Neuronal stem cell (in vitro differentiated cells): ENCODE measurements around the gene STX18.
"Not testable (repeated sequence)": the region's sequence is repeated elsewhere in the genome, so short reads cannot be mapped to it uniquely, and the experiment has no call there.

ENCODE experiments used
- DNase-seq: peaks from one replicate; pipeline ENCODE4 v3.0.0-alpha.2; 2013; ENCODE audit warnings: low spot score
- H2AFZ ChIP-seq: one replicate; pipeline ENCODE4 v1.6.1; 2013; ENCODE audit warnings: mild to moderate bottlenecking, low read length, inconsistent platforms
- H2AK5ac ChIP-seq: 2 replicates; pipeline ENCODE4 v1.6.1; 2013; ENCODE audit warnings: low read depth, mild to moderate bottlenecking, inconsistent platforms, low read length, moderate library complexity, mixed read lengths
- H2BK120ac ChIP-seq: 2 replicates; pipeline ENCODE4 v1.6.1; 2013; ENCODE audit warnings: low read depth, mild to moderate bottlenecking, inconsistent platforms, low read length, moderate library complexity, mixed read lengths
- H2BK12ac ChIP-seq: one replicate; pipeline ENCODE4 v1.6.1; 2013; ENCODE audit warnings: low read length, inconsistent platforms
- H2BK15ac ChIP-seq: 2 replicates; pipeline ENCODE4 v1.6.1; 2013; ENCODE audit warnings: mild to moderate bottlenecking, low read length, inconsistent platforms, mixed read lengths
- H2BK5ac ChIP-seq: one replicate; pipeline ENCODE4 v1.6.1; 2013; ENCODE audit warnings: inconsistent platforms, mild to moderate bottlenecking, low read length, moderate library complexity
- H3K14ac ChIP-seq: one replicate; pipeline ENCODE4 v1.6.1; 2013; ENCODE audit warnings: low read length, inconsistent platforms
- H3K18ac ChIP-seq: 2 replicates; pipeline ENCODE4 v1.6.1; 2013; ENCODE audit warnings: low read length, inconsistent platforms
- H3K23ac ChIP-seq: 2 replicates; pipeline ENCODE4 v1.6.1; 2013; ENCODE audit warnings: low read depth, mild to moderate bottlenecking, mixed read lengths, low read length, inconsistent platforms; ENCODE audit not compliant: poor library complexity
- H3K27ac ChIP-seq: replicated peaks from 3 replicates; pipeline ENCODE4 v1.5.1; 2013; ENCODE audit warnings: low read length, inconsistent platforms
- H3K27me3 ChIP-seq, 3 experiments: 2 replicates each; pipeline ENCODE4 v1.6.1; 2013; ENCODE audit warnings: low read length in 3 of 3, mild to moderate bottlenecking in 2 of 3, inconsistent platforms in 1 of 3, low read depth in 1 of 3, mixed read lengths in 1 of 3, moderate library complexity in 1 of 3; ENCODE audit not compliant: control insufficient read depth in 3 of 3, insufficient read depth in 3 of 3
- H3K36me3 ChIP-seq, 2 donors: replicated peaks in 1 of 2; 2 replicates each; pipeline ENCODE4 v1.6.1; 2013; ENCODE audit warnings: low read length in 2 of 2; ENCODE audit not compliant: control insufficient read depth in 2 of 2, insufficient read depth in 2 of 2
- H3K4ac ChIP-seq: 2 replicates; pipeline ENCODE4 v1.6.1; 2013; ENCODE audit warnings: inconsistent platforms, mild to moderate bottlenecking, low read length, moderate library complexity
- H3K4me1 ChIP-seq, 2 donors: 1 replicate in 1 of 2; 2 replicates in 1 of 2; pipeline ENCODE4 v1.6.1; 2013; ENCODE audit warnings: low read length in 2 of 2, low read depth in 1 of 2; ENCODE audit not compliant: control insufficient read depth in 2 of 2, insufficient read depth in 1 of 2
- H3K4me2 ChIP-seq: one replicate; pipeline ENCODE4 v1.6.1; 2013; ENCODE audit warnings: mild to moderate bottlenecking, low read length, inconsistent platforms; ENCODE audit not compliant: insufficient read depth, poor library complexity, severe bottlenecking
- H3K4me3 ChIP-seq, 2 donors: 2 replicates each; pipeline ENCODE4 v1.5.1; 2013; ENCODE audit warnings: low read length in 2 of 2, mild to moderate bottlenecking in 2 of 2, inconsistent platforms in 1 of 2, moderate library complexity in 1 of 2
- H3K79me1 ChIP-seq: one replicate; pipeline ENCODE4 v1.6.1; 2013; ENCODE audit warnings: low read depth, mild to moderate bottlenecking, inconsistent platforms, low read length, moderate library complexity
- H3K9ac ChIP-seq: one replicate; pipeline ENCODE4 v1.6.1; 2013; ENCODE audit warnings: mild to moderate bottlenecking, low read depth, low read length, inconsistent platforms; ENCODE audit not compliant: poor library complexity
- H3K9me3 ChIP-seq, 2 donors: replicated peaks in 1 of 2; 2 replicates each; pipeline versions ENCODE3 to v1.6.1; 2013; ENCODE audit warnings: low read length in 2 of 2, mild to moderate bottlenecking in 2 of 2, inconsistent platforms in 1 of 2, low read depth in 1 of 2, mixed read lengths in 1 of 2, moderate library complexity in 1 of 2; ENCODE audit not compliant: control insufficient read depth in 2 of 2, insufficient read depth in 1 of 2
- H4K8ac ChIP-seq: one replicate; pipeline ENCODE4 v1.6.1; 2013; ENCODE audit warnings: low read depth, mild to moderate bottlenecking, inconsistent platforms, low read length, moderate library complexity
- H4K91ac ChIP-seq: one replicate; pipeline ENCODE4 v1.6.1; 2013; ENCODE audit warnings: low read length, low read depth, mild to moderate bottlenecking, inconsistent platforms; ENCODE audit not compliant: poor library complexity
- WGBS, 2 donors: extraction: QIAGEN DNeasy Blood & Tissue Kit; methylation state at CpG; one replicate each; pipeline ENCODE4 v1.1.7; 2013; ENCODE audit warnings: missing lambda C conversion rate in 2 of 2, mixed read lengths in 1 of 2; ENCODE audit not compliant: insufficient read length in 2 of 2, insufficient replicate concordance in 1 of 2; ENCODE audit errors: extremely low coverage in 2 of 2; 5-methylcytosine and 5-hydroxymethylcytosine counted together

The STX18 gene

DNA sequence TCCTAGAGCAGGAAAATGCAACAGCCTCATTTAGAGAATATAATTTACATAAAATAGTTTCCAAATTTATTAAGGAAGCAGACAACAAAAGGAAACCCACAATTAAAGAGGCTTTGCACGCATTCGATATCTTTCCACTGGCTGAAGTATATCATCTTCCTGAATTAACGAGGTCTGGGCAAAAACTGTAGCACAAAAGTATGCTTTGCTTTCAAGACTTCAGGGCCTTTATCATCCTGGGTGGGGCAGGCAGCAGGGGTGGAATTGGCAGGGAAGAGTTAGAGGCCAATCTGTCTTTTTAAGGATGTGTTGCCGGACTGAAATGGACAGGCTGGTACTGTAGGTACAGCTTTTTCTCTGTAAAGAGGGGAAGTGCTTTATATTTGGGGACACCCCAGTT, 17.0 kb upstream of the STX18 start:
- Histone ChIP-seq H2BK15ac (no peak overlapping the region), H3K23ac (no peak overlapping the region), H3K36me3 (no peaks in the 10 kb centered on the region), H3K27ac (no peak overlapping the region), H2BK120ac (no peak overlapping the region), H3K27me3 (no peaks in the 10 kb centered on the region), H2BK12ac (no peak overlapping the region), H3K4me3 (no peak overlapping the region), H3K4ac (no peak overlapping the region), H3K4me1 (no peaks in the 10 kb centered on the region), H3K14ac (no peak overlapping the region), H4K91ac (no peak overlapping the region), H3K79me1 (peaks cover 1% of the 10 kb centered on the region), H3K9ac (no peak overlapping the region), H3K4me2 (no peak overlapping the region), H2BK5ac (no peak overlapping the region), H4K8ac (no peak overlapping the region), H2AFZ (no peak overlapping the region), H3K9me3 (no peaks in the 10 kb centered on the region), H2AK5ac (no peak overlapping the region), H3K18ac (no peak overlapping the region)
- no peak for DNase-seq
- no CpG with 5 or more reads among the region's 4 CpGs for WGBS, 2 donors

DNA sequence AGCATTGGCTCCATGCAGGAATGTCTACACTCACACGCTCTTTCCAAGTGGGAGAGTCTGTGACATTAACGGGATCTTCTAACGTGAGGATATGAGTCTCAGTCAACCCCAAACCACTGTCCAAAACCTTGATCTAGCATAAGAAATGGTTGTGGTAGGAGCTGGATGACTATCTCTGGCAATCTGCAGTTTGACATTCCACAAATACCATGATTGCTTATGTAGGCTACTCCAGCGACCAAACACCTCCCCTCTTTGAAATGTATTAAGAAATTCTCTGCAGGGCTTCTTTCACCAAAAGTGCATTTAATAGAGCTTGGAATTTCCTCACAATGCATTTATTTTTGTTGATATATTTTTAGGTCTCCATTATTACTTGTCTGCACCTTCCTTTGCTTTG, 14.1 kb upstream of the STX18 start:
- Histone ChIP-seq H2AFZ (no peak overlapping the region), H3K36me3 (peaks cover 3 to 8% of the 10 kb centered on the region in 2 donors), H3K79me1 (no peaks in the 10 kb centered on the region), H4K91ac (no peak overlapping the region), H3K27me3 (no peaks in the 10 kb centered on the region), H2BK12ac (no peak overlapping the region), H4K8ac (no peak overlapping the region), H3K9me3 (no peaks in the 10 kb centered on the region), H3K18ac (no peak overlapping the region), H3K4me2 (no peak overlapping the region), H2BK15ac (no peak overlapping the region), H3K14ac (no peak overlapping the region), H2BK5ac (no peak overlapping the region), H2AK5ac (no peak overlapping the region), H3K4me3 (no peak overlapping the region), H3K27ac (no peak overlapping the region), H3K9ac (no peak overlapping the region), H3K23ac (no peak overlapping the region), H3K4me1 (no peaks in the 10 kb centered on the region), H3K4ac (no peak overlapping the region), H2BK120ac (no peak overlapping the region)
- WGBS, 2 donors, result no CpG with 5 or more reads among the region's 4 CpGs
- DNase-seq, result no peak

DNA sequence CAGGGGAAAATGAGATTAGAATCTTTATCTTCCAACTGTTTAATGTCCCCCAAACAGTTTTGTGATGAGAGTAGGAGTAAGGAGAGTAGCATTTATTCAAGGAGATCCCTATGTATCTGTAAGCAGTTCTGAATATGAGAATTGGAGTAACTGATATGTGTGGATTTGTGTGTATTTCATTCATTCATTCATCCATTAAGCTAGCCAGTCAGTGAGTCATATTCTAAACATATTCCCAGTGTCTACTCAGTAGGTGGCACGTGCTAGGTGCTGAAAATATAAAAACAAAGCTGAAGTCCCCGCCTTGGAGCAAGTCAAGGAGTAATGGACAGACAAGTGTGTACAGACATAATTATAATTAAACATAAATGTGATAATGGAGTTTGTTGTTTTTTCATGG, 12.4 kb upstream of the STX18 start:
- H3K23ac ChIP-seq, result no peak overlapping the region

DNA sequence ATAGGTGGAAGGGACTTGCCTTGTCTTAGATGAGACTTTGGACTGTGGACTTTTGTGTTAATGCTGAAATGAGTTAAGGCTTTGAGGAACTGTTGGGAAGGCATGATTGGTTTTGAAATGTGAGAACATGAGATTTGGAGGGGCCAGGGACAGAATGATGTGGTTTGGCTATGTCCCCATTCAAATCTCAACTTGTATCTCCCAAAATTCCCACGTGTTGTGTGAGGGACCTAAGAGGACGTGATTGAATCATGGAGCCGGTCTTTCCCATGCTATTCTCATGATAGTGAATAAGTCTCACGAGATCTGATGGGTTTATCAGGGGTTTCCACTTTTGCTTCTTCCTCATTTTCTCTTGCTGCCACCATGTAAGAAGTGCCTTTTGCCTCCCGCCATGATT, 10.2 kb upstream of the STX18 start:
- not testable (repeated sequence) for H3K14ac ChIP-seq, H3K27ac ChIP-seq, H3K79me1 ChIP-seq, H3K23ac ChIP-seq, DNase-seq, H3K9me3 ChIP-seq, H2BK120ac ChIP-seq, H3K4me3 ChIP-seq, H3K18ac ChIP-seq, H3K27me3 ChIP-seq, H2BK12ac ChIP-seq, H2AFZ ChIP-seq, H3K4me2 ChIP-seq, H3K9ac ChIP-seq, H2AK5ac ChIP-seq, H3K4ac ChIP-seq, H4K91ac ChIP-seq, H4K8ac ChIP-seq, H2BK15ac ChIP-seq, H3K4me1 ChIP-seq, H2BK5ac ChIP-seq
- H3K36me3 ChIP-seq, result peaks cover 9 to 27% of the 10 kb centered on the region in 2 donors
- WGBS, 2 donors, result no CpG with 5 or more reads among the region's 5 CpGs

More for the DNA sequence above, 12.4 kb upstream of the STX18 start:
- Histone ChIP-seq H3K4me3 (no peak overlapping the region), H2AK5ac (no peak overlapping the region), H2BK15ac (no peak overlapping the region), H3K18ac (no peak overlapping the region), H2BK120ac (no peak overlapping the region), H3K9me3 (no peaks in the 10 kb centered on the region), H3K27me3 (no peaks in the 10 kb centered on the region), H3K79me1 (no peaks in the 10 kb centered on the region), H3K9ac (no peak overlapping the region), H3K4me2 (no peak overlapping the region), H3K36me3 (peaks cover 3 to 14% of the 10 kb centered on the region in 2 donors), H4K91ac (no peak overlapping the region), H2BK5ac (no peak overlapping the region), H3K4me1 (no peaks in the 10 kb centered on the region), H2AFZ (no peak overlapping the region), H3K27ac (no peak overlapping the region), H4K8ac (no peak overlapping the region), H3K4ac (no peak overlapping the region), H3K14ac (no peak overlapping the region), H2BK12ac (no peak overlapping the region)
- WGBS, 2 donors, result no CpG with 5 or more reads among the region's 2 CpGs
- no peak for DNase-seq
